IPS DF 4.7 (cell line): ENCODE results near the gene GNG4.
"Not testable (repeated sequence)": the region's sequence is repeated elsewhere in the genome, so short reads cannot be mapped to it uniquely, and the experiment has no call there.

Experiments used
- DNase-seq: peaks from one replicate; pipeline ENCODE4 v3.0.0-alpha.2; 2013; ENCODE audit warnings: low spot score; ENCODE audit errors: extremely low read depth

The GNG4 gene

GRCh38 chr1:235650341-235651169 is 971 bp upstream of the GNG4 start:
- DNase-seq: no peak

- DNase-seq: no peak
Observed at GRCh38 chr1:235648954-235649367, 623 bp downstream of the GNG4 start.

DNA sequence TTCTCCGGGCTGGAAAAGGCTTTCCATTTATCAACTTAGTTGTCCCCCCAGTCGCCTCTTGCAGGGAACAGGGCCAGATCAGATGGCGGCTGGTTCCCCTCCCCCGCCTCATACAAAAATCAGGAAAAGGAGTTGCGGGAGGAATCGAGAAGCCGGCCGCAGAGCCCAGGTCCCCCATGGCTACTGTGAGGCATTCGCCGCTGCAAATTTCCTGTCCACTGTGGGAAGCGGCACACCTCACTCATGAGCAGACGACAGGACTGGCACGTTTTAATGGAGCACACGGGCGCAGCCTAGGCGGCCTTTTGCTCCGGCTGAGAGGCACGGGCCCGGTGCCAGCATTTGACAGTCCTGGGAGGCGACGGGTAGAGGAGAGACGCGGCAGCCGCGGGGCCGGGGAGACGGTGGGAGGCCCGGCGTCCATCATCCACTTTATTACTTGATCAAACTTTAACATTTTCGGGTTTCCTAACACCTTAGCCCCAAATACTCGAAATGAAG is 1.1 kb downstream of the GNG4 start:
- DNase-seq: no peak

- DNase-seq: not testable (repeated sequence)
Observed at GRCh38 chr1:235647537-235647936, 2.0 kb downstream of the GNG4 start.

DNA sequence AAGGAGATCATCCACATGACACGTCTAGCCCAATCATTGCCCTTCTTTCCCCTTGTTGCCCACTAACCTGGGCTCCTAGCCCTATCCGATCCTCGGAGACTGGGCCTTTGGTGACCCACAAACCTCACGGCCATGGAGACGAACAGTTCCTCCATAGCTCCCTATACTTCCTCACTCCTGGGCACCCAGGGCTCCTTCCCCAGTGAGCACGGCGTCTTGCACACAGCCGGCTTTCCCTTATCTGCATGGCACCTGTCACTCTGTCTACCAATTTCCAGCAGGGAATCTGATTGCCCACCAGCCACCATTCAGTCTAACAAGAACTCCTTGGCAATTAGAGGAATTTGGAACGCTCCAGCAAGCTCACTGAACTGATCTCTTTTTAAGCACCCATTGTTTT is 3.1 kb downstream of the GNG4 start:
- no peak for DNase-seq

- DNase-seq: no peak
Observed at GRCh38 chr1:235644693-235645305, 4.8 kb downstream of the GNG4 start.

GRCh38 chr1:235643837-235644692 is 5.5 kb downstream of the GNG4 start:
- DNase-seq: no peak

GRCh38 chr1:235642943-235643371 is 6.6 kb downstream of the GNG4 start:
- no peak for DNase-seq

- no peak for DNase-seq
Observed at GRCh38 chr1:235642011-235642942, 7.3 kb downstream of the GNG4 start.

DNA sequence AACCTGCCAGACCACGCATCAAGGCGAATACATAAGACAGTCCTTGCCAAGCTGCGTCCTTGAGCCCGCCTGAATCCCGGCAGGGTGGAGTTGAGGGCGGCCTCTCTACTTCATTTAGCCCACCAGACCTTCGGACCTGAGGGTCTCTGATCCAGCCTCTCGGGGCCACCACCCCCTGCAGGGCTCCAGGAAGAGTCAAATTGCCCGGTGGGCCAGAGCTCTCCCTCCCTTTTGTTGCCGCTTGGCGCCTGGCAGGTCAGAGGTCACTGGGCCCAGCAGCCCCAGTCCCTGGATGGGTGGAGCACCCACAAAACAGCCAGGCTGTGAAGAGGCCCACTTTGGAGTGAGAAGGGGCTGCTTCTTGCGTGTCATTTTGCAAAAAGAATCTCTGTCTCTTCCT is 9.0 kb downstream of the GNG4 start:
- DNase-seq: no peak

DNA sequence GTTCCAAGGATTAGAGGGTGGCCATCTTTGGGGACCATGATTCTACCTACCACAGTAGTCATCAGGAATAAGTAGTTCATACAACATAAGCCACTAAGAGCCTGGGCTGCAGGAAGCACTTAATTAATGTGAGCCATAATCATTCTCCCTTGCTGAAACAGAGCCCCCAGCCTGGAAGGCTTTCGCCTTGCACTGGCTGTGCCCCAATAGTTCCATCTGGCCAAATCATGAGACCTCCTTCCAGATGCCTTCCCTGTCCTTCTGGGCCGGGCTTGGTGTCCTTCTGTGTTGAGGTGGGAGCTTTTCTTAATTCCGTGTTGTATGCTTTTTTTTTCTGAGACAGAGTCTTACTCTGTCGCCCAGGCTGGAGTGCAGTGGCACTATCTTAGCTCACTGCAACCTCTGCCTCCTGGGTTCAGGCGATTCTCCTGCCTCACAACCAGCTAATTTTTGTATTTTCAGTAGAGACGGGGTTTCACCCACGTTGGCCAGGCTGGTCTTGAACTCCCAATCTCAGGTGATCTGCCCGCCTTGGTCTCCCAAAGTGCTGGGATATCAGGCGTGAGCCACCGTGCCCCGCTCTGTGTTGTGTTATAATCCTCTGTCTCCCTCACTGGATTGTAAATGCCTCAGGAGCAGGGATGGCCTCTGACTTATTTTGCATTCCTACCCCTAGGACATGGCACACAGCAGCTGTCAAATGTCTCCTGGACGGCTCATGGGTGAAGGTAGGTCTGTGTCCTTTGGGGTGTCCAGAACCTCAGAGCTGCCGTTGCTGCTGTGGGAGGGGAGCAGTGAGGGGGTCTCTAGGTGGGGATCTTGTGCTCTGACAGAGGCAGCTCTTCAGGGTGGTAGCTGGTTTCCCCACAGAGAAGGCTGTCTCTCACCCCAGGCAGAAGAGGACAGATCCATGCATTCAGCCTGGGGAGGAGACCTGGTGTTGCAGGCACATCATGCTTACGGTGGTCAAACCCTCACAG is 10.1 kb downstream of the GNG4 start:
- no peak for DNase-seq

DNA sequence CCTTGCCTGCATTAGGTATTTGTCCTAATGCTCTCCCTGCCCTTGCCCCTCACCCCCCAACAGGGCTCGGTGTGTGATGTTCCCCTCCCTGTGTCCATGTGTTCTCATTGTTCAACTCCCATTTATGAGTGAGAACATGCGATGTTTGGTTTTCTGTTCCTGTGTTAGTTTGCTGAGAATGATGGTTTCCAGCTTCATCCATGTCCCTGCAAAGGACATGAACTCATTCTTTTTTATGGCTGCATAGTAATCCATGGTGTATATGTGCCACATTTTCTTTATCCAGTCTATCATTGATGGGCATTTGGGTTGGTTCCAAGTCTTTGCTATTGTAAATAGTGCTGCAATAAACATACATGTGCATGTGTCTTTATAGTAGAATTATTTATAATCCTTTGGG is 11.0 kb downstream of the GNG4 start:
- DNase-seq: not testable (repeated sequence)

DNA sequence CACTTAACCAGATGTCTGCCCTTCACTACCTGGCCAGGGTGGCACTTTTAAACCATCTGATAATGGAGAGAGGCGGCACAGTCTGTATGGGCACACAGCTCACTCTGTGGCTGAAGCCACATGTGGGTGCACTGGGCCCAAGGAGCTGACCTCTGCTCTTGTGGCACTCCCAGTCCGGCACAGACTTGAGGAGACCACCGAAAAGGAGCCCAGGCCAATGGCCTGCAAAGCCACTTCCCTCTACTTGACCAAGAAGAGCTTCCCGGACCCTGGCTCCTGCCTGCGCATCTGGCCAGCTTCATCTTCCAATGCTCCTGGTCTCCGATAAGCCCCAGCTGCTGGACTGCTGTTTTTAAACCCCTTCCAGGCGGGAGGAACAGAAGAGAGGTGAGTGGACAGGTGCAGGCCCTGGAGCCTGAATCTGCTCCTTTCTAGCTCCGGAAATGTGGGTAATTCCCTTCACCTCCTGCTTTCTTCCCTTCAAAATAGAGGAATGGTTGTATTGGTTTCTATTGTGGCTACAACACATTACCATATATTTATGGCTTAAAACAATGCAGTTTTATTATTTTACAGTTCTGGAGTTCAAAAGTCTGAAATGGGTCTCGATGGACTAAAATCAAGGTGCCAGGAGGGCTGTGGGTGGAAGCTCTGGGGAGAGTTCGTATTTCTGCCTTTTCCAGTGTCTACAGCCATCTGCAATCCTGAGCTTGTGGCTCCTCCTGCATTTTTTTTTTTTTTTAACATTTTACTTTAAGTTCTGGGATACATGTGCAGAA is 11.6 kb downstream of the GNG4 start:
- DNase-seq: no peak

- DNase-seq: no peak
Observed at GRCh38 chr1:235635938-235636662, 13.5 kb downstream of the GNG4 start.

DNA sequence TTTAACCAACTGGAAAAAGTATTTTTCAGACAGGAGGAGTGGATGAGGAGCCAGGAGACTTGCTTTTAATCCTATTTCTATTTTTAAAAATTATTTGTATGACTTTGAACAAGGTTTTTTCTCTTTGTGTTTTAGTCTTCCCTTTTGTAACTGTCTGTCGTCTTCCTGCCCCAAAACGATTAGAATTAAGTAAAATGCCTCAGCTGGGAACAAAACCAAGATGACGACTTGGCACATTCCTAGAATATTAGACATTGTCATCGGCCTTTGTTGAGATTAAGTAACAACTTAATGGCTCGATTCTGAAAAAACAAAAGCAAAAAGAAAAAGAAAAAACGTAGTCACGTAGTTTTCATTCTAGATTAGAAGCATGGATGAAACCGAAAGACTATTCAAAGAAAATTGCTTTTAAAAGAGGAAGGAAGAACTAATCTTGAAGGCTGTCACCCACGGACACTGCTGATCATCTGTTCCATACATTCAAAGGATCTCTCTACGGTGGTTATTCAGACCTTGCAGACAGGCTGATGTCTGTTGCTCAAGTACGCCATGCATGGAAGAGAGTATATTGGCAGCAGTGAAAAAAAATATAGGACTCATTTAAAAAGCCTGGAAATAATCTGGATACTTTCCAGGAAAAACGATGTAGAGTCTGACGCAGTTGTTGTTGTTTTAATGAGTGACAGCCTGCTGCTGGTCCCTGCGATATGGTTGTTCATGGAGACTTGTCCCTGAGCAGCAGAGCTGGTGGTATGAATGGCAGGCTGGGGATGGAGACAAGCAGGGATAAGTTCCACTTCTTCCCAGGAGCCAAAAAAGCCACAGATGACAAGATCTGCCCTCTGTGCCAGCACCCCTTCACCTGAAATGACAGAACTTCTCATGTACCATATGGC is 16.8 kb downstream of the GNG4 start:
- DNase-seq: no peak

GRCh38 chr1:235631816-235632215 is 17.8 kb downstream of the GNG4 start:
- no peak for DNase-seq
